K562 (cell line): ENCODE measurements around the gene NEMP1. TPM values are rescaled to one million over a fixed set of nuclear protein-coding genes. Genes with fewer than 3 reads are reported as not detected.

Source experiments
- ADNP ChIP-seq: fragments of 200-800 bp; sonication (Bioruptor generic); IDR thresholded peaks from 2 replicates; pipeline ENCODE4 v1.6.1; 2016; ENCODE audit warnings: missing genetic modification characterization, missing compliant biosample characterization
- CREB3L1 ChIP-seq: fragments of 450-650 bp; IDR thresholded peaks from 2 replicates; pipeline ENCODE4 v1.6.1; 2014; ENCODE audit warnings: low read depth, mild to moderate bottlenecking, moderate library complexity, borderline replicate concordance
- GTF2E2 ChIP-seq: fragments of 200-800 bp; sonication (Bioruptor generic); IDR thresholded peaks from 2 replicates; pipeline ENCODE4 v1.6.1; 2016; ENCODE audit warnings: missing genetic modification characterization, missing compliant biosample characterization
- HEY1 ChIP-seq: fragments of 250-450 bp; sonication (Bioruptor Pico); IDR thresholded peaks from 2 replicates; pipeline ENCODE4 v1.5.0; 2020; ENCODE audit warnings: mild to moderate bottlenecking, moderate library complexity, borderline replicate concordance
- MTF1 ChIP-seq: fragments of 250-450 bp; sonication (Bioruptor Pico); IDR thresholded peaks from 2 replicates; pipeline ENCODE4 v1.9.0; 2021; ENCODE audit warnings: moderate library complexity, mild to moderate bottlenecking, inconsistent platforms, borderline replicate concordance
- TBL1XR1 ChIP-seq, 2 experiments: IDR thresholded peaks; 2 replicates each; pipeline ENCODE4 v1.6.1; 2012; ENCODE audit warnings: improper control_type of control experiment in 2 of 2, low read length in 2 of 2, mild to moderate bottlenecking in 1 of 2
- ZBTB26 ChIP-seq: fragments of 450-650 bp; formaldehyde crosslinking; IDR thresholded peaks from 2 replicates; pipeline ENCODE4 v1.4.0; 2022; ENCODE audit warnings: missing genetic modification characterization
- ZNF143 ChIP-seq: sonication (generic); formaldehyde crosslinking; IDR thresholded peaks from 2 replicates; pipeline ENCODE4 v1.9.0; 2022; ENCODE audit warnings: mild to moderate bottlenecking, missing genetic modification reagents
- ZNF551 ChIP-seq: fragments of 250-450 bp; sonication (Bioruptor Pico); IDR thresholded peaks from 2 replicates; pipeline ENCODE4 v1.5.0; 2021; ENCODE audit warnings: mild to moderate bottlenecking, moderate library complexity
- ZNF609 ChIP-seq: sonication (generic); formaldehyde crosslinking; IDR thresholded peaks from 2 replicates; pipeline ENCODE4 v1.8.1; 2023; ENCODE audit warnings: missing genetic modification reagents, mild to moderate bottlenecking, borderline replicate concordance
- polyA plus RNA-seq, 8 experiments: library from polyadenylated mRNA; depleted of rRNA in 4 of 8; stranded (reverse) in 5 of 8; unstranded in 3 of 8; fragments of >200 nt; fragmentation: Nextera tagmentation in 2 of 8; fragmentation: Illumina TruSeq in 1 of 8; extraction: Ambion mirVana in 2 of 8; extraction: Trizol in 1 of 8; gene quantifications; 2 replicates each; pipeline versions ENCODE4 v1.2.1 to v1.2.3, GENCODE V29; 2011 to 2014; ENCODE audit warnings: inconsistent platforms in 1 of 8, missing spikeins in 1 of 8
- total RNA-seq, 7 experiments: library from RNA; depleted of rRNA in 6 of 7; stranded (reverse); fragments of >200 nt in 6 of 7; fragmentation: Illumina TruSeq in 2 of 7; extraction: Trizol in 2 of 7; gene quantifications; 2 replicates each; pipeline versions ENCODE4 v1.2.1 to v1.2.3, GENCODE V29; 2011 to 2021; ENCODE audit warnings: low replicate concordance in 1 of 7

The NEMP1 gene
- total and polyA plus RNA-seq, 9 of the 15 experiments (the other 6 are each of a cell fraction or from before 2014, with no cell fraction given), result 9.5 to 82.2 (median 41.2) TPM

GRCh38 chr12:57072661-57073060, 5.9 kb downstream of the NEMP1 start (continued):
- TF ChIP-seq CREB3L1 (no peak), ZNF609 (no peak), HEY1 (CRISPR knock-in tag) (no peak), ZNF551 (no peak), MTF1 (CRISPR knock-in tag) (no peak), ZNF143 (no peak), ZBTB26 (CRISPR knock-in tag) (no peak), ADNP (tag) (no peak), TBL1XR1 (IDR thresholded peaks at IDR 0.05; ENCODE audit: low read length in 2 of 2) (no peak), GTF2E2 (no peak)
